ENCODE results near the gene CEP112.

CEP112 gene

DNA sequence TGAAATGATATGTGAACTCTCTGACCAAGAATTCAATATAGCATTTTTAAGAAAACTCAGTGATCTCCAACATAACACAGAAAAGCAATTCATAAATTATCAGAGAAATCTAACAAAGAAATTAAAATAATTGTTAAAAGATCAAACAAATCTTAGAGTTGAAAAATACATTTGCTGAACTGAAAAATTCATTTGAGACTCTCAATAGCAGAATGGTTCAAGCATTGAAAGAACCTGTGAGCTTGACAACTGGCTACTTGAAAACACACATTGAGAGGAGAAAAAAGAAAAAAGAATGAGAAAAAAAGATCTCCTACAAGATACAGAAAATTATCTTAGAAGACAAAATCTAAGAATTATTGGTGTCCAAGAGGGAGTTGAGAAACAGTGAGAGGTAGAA, 203.5 kb downstream of the CEP112 start:
- ChIA-PET POLR2A (no interaction called here), CTCF (no interaction called here)
- TF ChIP-seq FOXA1 (IDR thresholded peaks at IDR 0.05) (no peak), BHLHE40 (IDR thresholded peaks at IDR 0.05; ENCODE audit: borderline replicate concordance) (no peak), ARNT (IDR thresholded peaks at IDR 0.05) (no peak), LEF1 (IDR thresholded peaks at IDR 0.05; ENCODE audit: borderline replicate concordance) (no peak), FOXM1 (IDR thresholded peaks at IDR 0.05; ENCODE audit: borderline replicate concordance) (no peak), ELF4 (IDR thresholded peaks at IDR 0.05) (no peak), SUZ12 (IDR thresholded peaks at IDR 0.05) (no peak), FOXK2 (IDR thresholded peaks at IDR 0.05) (no peak), HDGF (IDR thresholded peaks at IDR 0.05; ENCODE audit: borderline replicate concordance) (no peak), PKNOX1 (IDR thresholded peaks at IDR 0.05) (no peak), NFRKB (IDR thresholded peaks at IDR 0.05) (no peak), ZNF384 (IDR thresholded peaks at IDR 0.05) (no peak), L3MBTL2 (conservative IDR thresholded peaks at IDR 0.05) (no peak), SP1 (IDR thresholded peaks at IDR 0.05) (no peak), CTBP1 (IDR thresholded peaks at IDR 0.05; ENCODE audit: borderline replicate concordance) (no peak), TARDBP (IDR thresholded peaks at IDR 0.05) (no peak)
- DNase-seq (ENCODE audit: extremely low spot score): no peak

- ChIA-PET CTCF (interaction anchor here (0.8 kb wide), 1 partner anchor 759 kb away, joined by 3 read pairs; no protein-coding TSS in a partner anchor), POLR2A (no interaction called here)
- peak; percentile 23 for DNase-seq (ENCODE audit: extremely low spot score)
- TF ChIP-seq ARNT (IDR thresholded peaks at IDR 0.05): no peak
- TF ChIP-seq BHLHE40 (IDR thresholded peaks at IDR 0.05; ENCODE audit: borderline replicate concordance): no peak
- no peak for TF ChIP-seq FOXK2 (IDR thresholded peaks at IDR 0.05)
- TF ChIP-seq HDGF (IDR thresholded peaks at IDR 0.05; ENCODE audit: borderline replicate concordance): no peak
- no peak for TF ChIP-seq FOXA1 (IDR thresholded peaks at IDR 0.05)
- no peak for TF ChIP-seq PKNOX1 (IDR thresholded peaks at IDR 0.05)
- no peak for TF ChIP-seq CTBP1 (IDR thresholded peaks at IDR 0.05; ENCODE audit: borderline replicate concordance)
- TF ChIP-seq SP1 (IDR thresholded peaks at IDR 0.05): no peak
- no peak for TF ChIP-seq FOXM1 (IDR thresholded peaks at IDR 0.05; ENCODE audit: borderline replicate concordance)
- TF ChIP-seq L3MBTL2 (conservative IDR thresholded peaks at IDR 0.05): no peak
- TF ChIP-seq NFRKB (IDR thresholded peaks at IDR 0.05): no peak
- no peak for TF ChIP-seq ZNF384 (IDR thresholded peaks at IDR 0.05)
- no peak for TF ChIP-seq TARDBP (IDR thresholded peaks at IDR 0.05)
- no peak for TF ChIP-seq ELF4 (IDR thresholded peaks at IDR 0.05)
- TF ChIP-seq SUZ12 (IDR thresholded peaks at IDR 0.05): no peak
- TF ChIP-seq LEF1 (IDR thresholded peaks at IDR 0.05; ENCODE audit: borderline replicate concordance): no peak
These were observed 203.9 kb downstream of the CEP112 start for GRCh38 chr17:65987988-65988387.

- POLR2A ChIA-PET: no interaction called here
- CTCF ChIA-PET: no interaction called here
- TF ChIP-seq CTBP1 (IDR thresholded peaks at IDR 0.05; ENCODE audit: borderline replicate concordance): no peak
- no peak for TF ChIP-seq ELF4 (IDR thresholded peaks at IDR 0.05)
- TF ChIP-seq FOXM1 (IDR thresholded peaks at IDR 0.05; ENCODE audit: borderline replicate concordance): no peak
- no peak for TF ChIP-seq TARDBP (IDR thresholded peaks at IDR 0.05)
- TF ChIP-seq ZNF384 (IDR thresholded peaks at IDR 0.05): no peak
- no peak for TF ChIP-seq HDGF (IDR thresholded peaks at IDR 0.05; ENCODE audit: borderline replicate concordance)
- TF ChIP-seq BHLHE40 (IDR thresholded peaks at IDR 0.05; ENCODE audit: borderline replicate concordance): no peak
- no peak for TF ChIP-seq FOXK2 (IDR thresholded peaks at IDR 0.05)
- TF ChIP-seq SUZ12 (IDR thresholded peaks at IDR 0.05): no peak
- no peak for TF ChIP-seq ARNT (IDR thresholded peaks at IDR 0.05)
- no peak for TF ChIP-seq FOXA1 (IDR thresholded peaks at IDR 0.05)
- TF ChIP-seq PKNOX1 (IDR thresholded peaks at IDR 0.05): no peak
- TF ChIP-seq LEF1 (IDR thresholded peaks at IDR 0.05; ENCODE audit: borderline replicate concordance): no peak
- no peak for TF ChIP-seq L3MBTL2 (conservative IDR thresholded peaks at IDR 0.05)
- no peak for TF ChIP-seq SP1 (IDR thresholded peaks at IDR 0.05)
- TF ChIP-seq NFRKB (IDR thresholded peaks at IDR 0.05): no peak
- no peak for DNase-seq (ENCODE audit: extremely low spot score)
These were observed 206.4 kb downstream of the CEP112 start for GRCh38 chr17:65985571-65985970.

DNA sequence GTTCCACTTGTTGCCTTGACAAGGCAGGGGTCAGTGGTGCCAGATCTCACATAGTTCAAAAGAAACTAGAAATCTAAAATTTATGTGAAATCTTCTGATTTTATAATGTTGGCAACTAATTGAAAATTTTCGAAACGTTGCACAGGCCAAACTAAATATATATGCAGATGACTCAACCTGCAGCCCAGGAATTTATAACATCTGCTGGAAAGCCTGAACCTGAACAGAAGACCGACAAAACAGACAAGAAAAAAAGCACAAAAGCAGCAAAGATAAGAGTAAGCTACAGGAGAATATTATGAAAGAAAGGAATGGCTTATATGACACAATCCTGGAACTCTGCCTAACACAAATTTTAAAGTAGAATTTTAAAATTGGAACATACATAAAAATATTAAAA, 207.6 kb downstream of the CEP112 start:
- TF ChIP-seq ELF4 (IDR thresholded peaks at IDR 0.05) (no peak), L3MBTL2 (conservative IDR thresholded peaks at IDR 0.05) (no peak), ARNT (IDR thresholded peaks at IDR 0.05) (no peak), CTBP1 (IDR thresholded peaks at IDR 0.05; ENCODE audit: borderline replicate concordance) (no peak), LEF1 (IDR thresholded peaks at IDR 0.05; ENCODE audit: borderline replicate concordance) (no peak), FOXM1 (IDR thresholded peaks at IDR 0.05; ENCODE audit: borderline replicate concordance) (no peak), FOXK2 (IDR thresholded peaks at IDR 0.05) (no peak)
- POLR2A ChIA-PET: no interaction called here
- no peak for DNase-seq (ENCODE audit: extremely low spot score)

GRCh38 chr17:65978871-65979270, 213.1 kb downstream of the CEP112 start:
- TF ChIP-seq SUZ12 (IDR thresholded peaks at IDR 0.05) (no peak), FOXK2 (IDR thresholded peaks at IDR 0.05) (no peak), L3MBTL2 (conservative IDR thresholded peaks at IDR 0.05) (no peak), FOXA1 (IDR thresholded peaks at IDR 0.05) (no peak), TARDBP (IDR thresholded peaks at IDR 0.05) (no peak), CTBP1 (IDR thresholded peaks at IDR 0.05; ENCODE audit: borderline replicate concordance) (no peak), ARNT (IDR thresholded peaks at IDR 0.05) (no peak), PKNOX1 (IDR thresholded peaks at IDR 0.05) (no peak), BHLHE40 (IDR thresholded peaks at IDR 0.05; ENCODE audit: borderline replicate concordance) (no peak), FOXM1 (IDR thresholded peaks at IDR 0.05; ENCODE audit: borderline replicate concordance) (no peak), LEF1 (IDR thresholded peaks at IDR 0.05; ENCODE audit: borderline replicate concordance) (no peak), HDGF (IDR thresholded peaks at IDR 0.05; ENCODE audit: borderline replicate concordance) (no peak), ZNF384 (IDR thresholded peaks at IDR 0.05) (no peak), SP1 (IDR thresholded peaks at IDR 0.05) (no peak), ELF4 (IDR thresholded peaks at IDR 0.05) (no peak), NFRKB (IDR thresholded peaks at IDR 0.05) (no peak)
- POLR2A ChIA-PET: no interaction called here
- DNase-seq (ENCODE audit: extremely low spot score): no peak
- CTCF ChIA-PET: no interaction called here

More for the DNA sequence above, 207.6 kb downstream of the CEP112 start:
- CTCF ChIA-PET: no interaction called here

All from HEK293T (cell line).